IgD-negative memory B cell (primary cell): ENCODE measurements around the gene FBXO46. TPM values are rescaled to one million over a fixed set of nuclear protein-coding genes. Genes with fewer than 3 reads are reported as not detected.
"Not testable (repeated sequence)": the region's sequence is repeated elsewhere in the genome, so short reads cannot be mapped to it uniquely, and the experiment has no call there.

ENCODE experiments used
- H3K27ac Mint-ChIP-seq, 3 donors: one replicate each; pipeline ENCODE4 v1.8.0; 2020 to 2022; ENCODE audit warnings: mild to moderate bottlenecking in 3 of 3, mixed read lengths in 3 of 3, moderate library complexity in 1 of 3
- H3K27me3 Mint-ChIP-seq: one replicate; pipeline ENCODE4 v1.8.0; 2021; ENCODE audit warnings: mixed read lengths
- H3K36me3 Mint-ChIP-seq: one replicate; pipeline ENCODE4 v1.8.0; 2020; ENCODE audit warnings: mild to moderate bottlenecking, mixed read lengths
- H3K4me1 Mint-ChIP-seq, 3 donors: one replicate each; pipeline ENCODE4 v1.8.0; 2020 to 2022; ENCODE audit warnings: mixed read lengths in 3 of 3, mild to moderate bottlenecking in 1 of 3
- H3K4me3 Mint-ChIP-seq, 4 donors: one replicate each; pipeline ENCODE4 v1.8.0; 2020 to 2022; ENCODE audit warnings: mild to moderate bottlenecking in 4 of 4, mixed read lengths in 4 of 4, moderate library complexity in 3 of 4
- H3K9me3 Mint-ChIP-seq, 3 donors: one replicate each; pipeline ENCODE4 v1.8.0; 2020 to 2021; ENCODE audit warnings: mixed read lengths in 3 of 3, mild to moderate bottlenecking in 1 of 3
- polyA plus RNA-seq: library from polyadenylated mRNA; unstranded; fragments of 300-500 nt; fragmentation: Illumina TruSeq; gene quantifications from one replicate; pipeline ENCODE4 v1.2.3, GENCODE V29; 2021

The FBXO46 gene
- polyA plus RNA-seq, 1 donor from 2014 or later = 23.7 TPM

DNA sequence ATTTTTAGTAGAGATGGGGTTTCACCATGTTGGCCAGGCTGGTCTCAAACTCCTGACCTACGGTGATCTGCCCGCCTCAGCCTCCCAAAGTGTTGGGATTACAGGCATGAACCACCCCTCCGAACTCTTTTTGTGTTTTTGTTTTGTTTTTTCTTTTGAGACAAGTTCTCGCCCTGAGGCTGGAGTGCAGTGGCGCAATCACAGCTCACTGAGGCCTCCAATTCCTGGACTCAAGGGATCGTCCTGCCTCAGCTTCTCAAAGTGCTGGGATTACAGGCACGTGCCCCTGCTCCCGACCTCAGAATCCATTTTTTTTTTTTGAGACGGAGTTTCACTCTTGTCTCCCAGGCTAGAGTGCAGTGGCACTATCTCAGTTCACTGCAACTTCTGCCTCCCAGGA is 27.0 kb upstream of the FBXO46 start:
- no peak overlapping the region for H3K27ac Mint-ChIP-seq
- H3K9me3 Mint-ChIP-seq = no peaks in the 10 kb centered on the region
- no peak overlapping the region for H3K4me3 Mint-ChIP-seq
- peaks cover 6% of the 10 kb centered on the region for H3K27me3 Mint-ChIP-seq
- H3K36me3 Mint-ChIP-seq = peaks cover 1% of the 10 kb centered on the region
- H3K4me1 Mint-ChIP-seq = no peaks in the 10 kb centered on the region

DNA sequence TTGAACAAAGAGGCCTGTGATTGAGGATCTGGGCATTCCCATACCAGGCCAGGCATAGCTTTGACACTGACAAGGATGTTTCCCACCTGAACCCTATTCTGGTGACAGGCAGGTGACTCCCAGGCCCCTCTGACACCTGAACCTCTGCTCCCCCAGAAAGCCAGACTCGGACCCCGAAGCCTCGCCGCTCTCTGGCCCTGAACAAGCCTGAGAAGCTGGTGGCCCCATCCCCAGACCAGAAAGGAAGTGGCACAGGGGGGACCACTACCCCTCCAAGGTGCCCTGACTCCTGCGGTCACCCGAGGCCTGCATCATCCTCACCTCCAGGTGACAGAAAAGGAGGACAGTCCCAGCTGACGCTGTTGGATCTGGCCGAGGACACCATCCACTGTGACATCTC is 23.6 kb upstream of the FBXO46 start:
- Mint-ChIP-seq H3K4me1 (no peaks in the 10 kb centered on the region), H3K27me3 (no peaks in the 10 kb centered on the region), H3K9me3 (no peaks in the 10 kb centered on the region), H3K36me3 (peaks cover 1% of the 10 kb centered on the region), H3K4me3 (no peak overlapping the region), H3K27ac (no peak overlapping the region)

DNA sequence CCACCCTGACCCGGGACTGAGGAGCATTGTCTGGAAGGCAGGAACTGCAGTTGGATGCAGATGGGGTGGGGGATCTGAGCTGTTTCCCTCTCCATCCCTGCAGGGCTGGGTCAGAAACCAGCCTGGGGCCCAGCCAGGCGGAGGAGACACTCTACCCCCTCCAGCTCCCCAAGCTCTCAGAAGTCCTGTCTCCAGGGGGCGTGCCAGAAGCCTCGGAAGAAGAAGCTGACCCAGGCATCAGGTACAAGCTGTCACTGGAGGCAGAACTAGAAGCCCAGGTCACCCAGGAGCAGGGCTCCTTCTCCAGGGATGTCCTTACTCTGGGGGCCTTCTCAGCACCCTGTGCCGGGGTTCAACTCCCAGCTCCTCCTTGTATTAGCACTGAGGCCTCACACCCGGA is 22.9 kb upstream of the FBXO46 start:
- Mint-ChIP-seq H3K9me3 (no peaks in the 10 kb centered on the region), H3K27ac (no peak overlapping the region), H3K27me3 (peaks cover 2% of the 10 kb centered on the region), H3K36me3 (peaks cover 1% of the 10 kb centered on the region), H3K4me3 (no peak overlapping the region), H3K4me1 (no peaks in the 10 kb centered on the region)

DNA sequence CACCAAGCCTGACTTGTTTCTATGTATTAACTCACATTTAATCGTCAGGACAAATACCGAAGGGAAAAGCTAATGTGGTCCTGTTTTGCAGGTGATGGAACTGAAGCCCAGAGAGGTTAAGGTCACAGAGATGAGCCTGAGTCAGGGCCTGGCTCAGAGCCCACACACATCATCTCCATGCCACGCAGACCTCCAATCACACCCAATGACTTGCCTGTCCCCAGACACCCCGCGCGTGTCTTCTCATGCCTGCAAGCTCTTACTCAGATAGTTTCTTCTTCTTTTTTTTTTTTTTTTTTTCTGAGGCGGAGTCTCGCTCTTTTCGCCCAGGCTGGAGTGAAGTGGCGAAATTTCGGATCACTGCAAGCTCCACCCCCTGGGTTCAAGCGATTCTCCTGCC is 21.9 kb upstream of the FBXO46 start:
- peaks cover 1% of the 10 kb centered on the region for H3K36me3 Mint-ChIP-seq
- H3K4me3 Mint-ChIP-seq = no peak overlapping the region
- peaks cover 2% of the 10 kb centered on the region for H3K27me3 Mint-ChIP-seq
- no peaks in the 10 kb centered on the region for H3K4me1 Mint-ChIP-seq
- no peak overlapping the region for H3K27ac Mint-ChIP-seq
- no peaks in the 10 kb centered on the region for H3K9me3 Mint-ChIP-seq

DNA sequence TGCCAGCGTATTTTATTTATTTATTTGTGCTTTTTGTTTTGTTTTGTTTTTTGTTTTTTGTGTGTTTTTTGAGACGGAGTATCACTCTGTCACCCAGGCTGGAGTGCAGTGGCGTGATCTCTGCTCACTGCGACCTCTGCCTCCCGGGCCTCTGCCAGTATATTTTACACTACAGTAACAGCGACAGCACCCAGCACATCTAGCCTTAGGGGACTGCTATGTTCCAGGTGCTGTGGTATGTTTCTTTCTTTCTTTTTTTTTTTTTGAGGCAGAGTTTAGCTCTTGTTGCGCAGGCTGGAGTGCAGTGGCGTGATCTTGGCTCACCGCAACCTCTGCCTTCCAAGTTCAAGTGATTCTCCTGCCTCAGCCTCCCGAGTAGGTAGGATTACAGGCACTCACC is 20.8 kb upstream of the FBXO46 start:
- H3K27ac Mint-ChIP-seq, H3K27me3 Mint-ChIP-seq, H3K9me3 Mint-ChIP-seq, H3K4me3 Mint-ChIP-seq, H3K36me3 Mint-ChIP-seq, H3K4me1 Mint-ChIP-seq: not testable (repeated sequence)

DNA sequence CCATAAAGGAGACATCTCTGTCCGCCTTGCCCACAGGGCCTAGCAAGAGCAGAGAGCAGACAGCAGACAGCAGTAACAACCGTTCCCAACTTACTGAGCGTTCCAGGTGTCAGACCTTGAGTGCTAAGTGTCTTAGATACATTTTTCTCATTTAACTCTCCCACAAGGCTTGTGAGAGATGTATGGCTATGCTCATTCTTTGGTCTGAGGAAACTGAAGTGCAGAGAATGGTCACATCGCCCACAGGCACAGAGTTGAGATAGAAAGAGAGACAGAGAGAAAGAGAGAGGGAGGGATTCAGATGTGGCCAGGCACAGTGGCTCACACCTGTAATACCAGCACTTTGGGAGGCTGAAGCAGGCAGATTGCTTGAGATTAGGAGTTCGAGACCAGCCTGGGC is 16.8 kb upstream of the FBXO46 start:
- no peak overlapping the region for H3K27ac Mint-ChIP-seq
- H3K4me1 Mint-ChIP-seq = peaks cover 0 to 2% (median 0%) of the 10 kb centered on the region in 3 donors
- peaks cover 11% of the 10 kb centered on the region for H3K27me3 Mint-ChIP-seq
- no peaks in the 10 kb centered on the region for H3K9me3 Mint-ChIP-seq
- H3K4me3 Mint-ChIP-seq = peak overlapping the region in 1 of 4 donors; percentile 75
- peaks cover 1% of the 10 kb centered on the region for H3K36me3 Mint-ChIP-seq

DNA sequence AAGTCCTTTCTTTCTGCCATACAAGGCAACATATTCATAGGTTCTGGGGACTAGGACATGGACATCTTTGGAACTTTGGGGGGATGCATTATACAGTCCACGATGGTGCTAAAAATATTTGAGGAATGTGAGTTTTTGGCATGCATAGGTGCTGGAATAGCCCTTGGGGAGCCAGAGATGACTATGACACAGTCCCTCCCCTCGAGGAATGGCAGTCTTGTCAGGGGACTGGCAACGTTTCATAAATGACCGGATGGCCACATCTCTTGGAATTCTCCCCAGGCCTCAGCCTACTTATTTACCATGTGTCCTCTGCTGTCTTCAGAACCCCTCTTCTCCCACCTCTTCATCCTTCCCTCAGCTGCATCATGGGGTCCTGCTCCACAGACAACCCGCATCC is 16.2 kb upstream of the FBXO46 start:
- Mint-ChIP-seq H3K27me3 (peaks cover 11% of the 10 kb centered on the region), H3K27ac (no peak overlapping the region), H3K4me3 (no peak overlapping the region), H3K4me1 (peaks cover 0 to 2% (median 0%) of the 10 kb centered on the region in 3 donors), H3K9me3 (no peaks in the 10 kb centered on the region), H3K36me3 (peaks cover 1% of the 10 kb centered on the region)

DNA sequence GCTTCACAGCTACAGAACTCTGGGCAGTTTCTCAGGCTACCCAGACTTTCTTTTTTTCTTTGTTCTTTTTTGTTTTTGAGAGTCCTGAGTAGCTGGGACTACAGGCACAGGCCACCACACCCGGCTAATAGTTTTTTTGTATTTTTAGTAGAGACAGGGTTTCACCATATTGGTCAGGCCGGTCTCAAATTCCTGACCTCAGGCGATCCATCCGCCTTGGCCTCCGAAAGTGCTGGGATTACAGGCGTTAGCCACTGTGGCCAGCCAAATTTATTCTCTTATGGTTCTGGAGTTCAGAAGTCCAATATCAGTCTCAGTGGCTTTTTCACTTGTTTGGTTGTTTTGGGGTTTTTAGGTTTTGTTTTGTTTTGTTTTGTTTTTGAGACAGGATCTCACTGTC is 14.9 kb upstream of the FBXO46 start:
- peaks cover 11% of the 10 kb centered on the region for H3K27me3 Mint-ChIP-seq
- H3K36me3 Mint-ChIP-seq = peaks cover 1% of the 10 kb centered on the region
- H3K27ac Mint-ChIP-seq = no peak overlapping the region
- H3K4me3 Mint-ChIP-seq = no peak overlapping the region
- H3K4me1 Mint-ChIP-seq = peaks cover 0 to 2% (median 0%) of the 10 kb centered on the region in 3 donors
- H3K9me3 Mint-ChIP-seq = no peaks in the 10 kb centered on the region

DNA sequence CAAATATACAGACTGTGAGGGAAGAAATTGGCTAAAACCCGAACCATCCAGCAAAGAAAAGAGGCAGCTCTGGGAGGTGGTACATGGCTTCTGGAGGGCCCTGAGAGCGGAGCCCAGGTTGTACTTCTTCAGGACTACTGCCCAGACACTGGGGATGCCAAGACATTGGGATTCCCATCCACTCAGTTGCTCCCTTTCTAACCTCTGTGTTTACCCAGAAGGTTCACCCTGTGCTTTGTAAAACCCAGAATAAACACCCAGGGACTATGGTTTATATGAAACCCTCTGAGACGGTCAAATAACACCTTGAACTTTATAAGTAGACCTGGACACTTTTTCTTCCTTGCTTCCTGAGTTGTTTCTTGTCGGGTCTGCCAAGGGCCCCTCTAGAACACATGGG is 12.3 kb upstream of the FBXO46 start:
- H3K4me3 Mint-ChIP-seq = no peak overlapping the region
- peaks cover 0 to 2% (median 0%) of the 10 kb centered on the region in 3 donors for H3K4me1 Mint-ChIP-seq
- peaks cover 1% of the 10 kb centered on the region for H3K36me3 Mint-ChIP-seq
- no peaks in the 10 kb centered on the region for H3K9me3 Mint-ChIP-seq
- H3K27ac Mint-ChIP-seq = no peak overlapping the region
- peaks cover 11% of the 10 kb centered on the region for H3K27me3 Mint-ChIP-seq

DNA sequence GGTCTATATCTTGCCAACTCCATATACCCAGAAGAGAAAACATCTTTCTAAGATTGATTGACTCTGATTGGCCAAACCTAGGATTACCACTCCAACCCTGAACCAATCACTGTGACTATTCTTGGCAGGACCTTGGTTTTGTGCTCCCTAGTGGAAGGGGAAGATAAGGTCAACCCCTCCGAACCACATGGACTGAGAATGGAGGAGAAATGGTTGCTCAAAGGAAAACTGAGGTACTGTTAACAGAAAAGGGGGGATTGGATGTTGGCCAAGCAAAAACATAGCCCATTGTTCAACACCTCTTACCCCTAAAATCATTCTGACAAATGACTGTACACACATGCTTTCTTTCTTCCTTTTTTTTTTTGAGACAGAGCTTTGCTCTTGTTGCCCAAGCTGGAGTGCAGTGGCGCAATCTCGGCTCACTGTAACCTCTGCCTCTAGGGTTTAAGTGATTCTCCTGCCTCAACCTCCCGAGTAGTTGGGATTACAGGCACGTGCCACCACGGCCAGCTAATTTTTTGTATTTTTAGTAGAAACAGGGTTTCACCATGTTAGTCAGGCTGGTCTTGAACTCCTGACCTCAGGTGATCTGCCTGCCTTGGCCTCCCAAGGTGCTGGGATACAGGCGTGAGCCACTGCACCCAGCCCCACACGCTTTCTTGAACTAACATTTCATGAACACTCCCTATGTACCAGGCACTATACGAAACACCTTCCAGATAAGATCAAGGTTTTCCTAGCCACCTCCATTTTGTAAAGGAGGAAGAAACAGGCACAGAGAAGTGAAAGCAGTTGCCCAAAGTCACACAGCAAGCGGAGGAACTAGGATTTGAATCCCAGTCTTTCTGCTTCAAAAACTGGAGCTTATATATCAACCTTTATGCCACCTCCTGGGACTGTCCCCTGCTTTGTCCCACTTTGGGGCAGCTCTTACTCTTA is 9.1 kb upstream of the FBXO46 start:
- Mint-ChIP-seq H3K4me1 (peaks cover 0 to 1% (median 0%) of the 10 kb centered on the region in 3 donors), H3K36me3 (peaks cover under 1% of the 10 kb centered on the region), H3K4me3 (no peak overlapping the region), H3K9me3 (no peaks in the 10 kb centered on the region), H3K27ac (peak overlapping the region in 1 of 3 donors; percentile 80), H3K27me3 (peaks cover 1% of the 10 kb centered on the region)

DNA sequence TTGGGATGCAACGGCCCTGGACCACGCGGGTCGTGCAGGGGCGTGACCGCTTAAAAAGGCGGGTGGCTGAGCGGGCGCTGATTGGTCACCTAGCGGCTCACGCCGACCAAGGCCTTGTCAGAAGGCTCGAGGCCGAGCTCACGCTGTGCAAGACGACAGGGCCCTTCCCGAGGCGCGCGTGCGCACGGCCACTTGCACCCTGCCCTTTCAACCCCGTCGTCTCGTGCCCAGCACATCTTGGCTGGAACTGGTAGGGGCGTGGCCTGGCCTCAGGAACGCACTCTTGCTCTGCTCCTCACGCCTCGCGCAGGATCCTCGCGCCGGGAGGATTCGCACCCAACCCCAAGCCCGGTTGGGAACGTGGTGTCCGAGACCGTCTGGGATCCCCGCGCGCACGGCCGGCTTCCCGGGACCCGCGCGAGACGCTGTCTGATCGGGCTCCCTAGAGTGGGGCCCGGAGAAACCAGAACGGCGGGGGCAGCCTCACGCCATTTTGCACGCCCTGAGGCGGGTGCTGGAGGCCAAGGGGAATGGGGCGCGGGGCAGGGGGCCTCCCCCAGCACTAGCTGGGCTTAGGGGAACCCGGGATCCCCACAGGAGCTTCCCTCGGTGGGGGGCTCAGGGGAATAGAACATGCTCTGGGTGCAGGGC is 2.6 kb upstream of the FBXO46 start, which contains the start of gene MEIOSIN:
Gene MEIOSIN (plus strand): TSS at position 280 of the 651 bp plus-strand sequence. CDS start 1,938 bp downstream, outside the sequence.
- no peaks in the 10 kb centered on the region for H3K9me3 Mint-ChIP-seq
- peaks cover 3% of the 10 kb centered on the region for H3K36me3 Mint-ChIP-seq
- H3K4me1 Mint-ChIP-seq = peaks cover 13 to 15% (median 15%) of the 10 kb centered on the region in 3 donors
- peak within 1 kb of the TSS in 1 of 4 donors; percentile 74 for H3K4me3 Mint-ChIP-seq
- peak within 1 kb of the TSS in 1 of 3 donors; percentile 32 for H3K27ac Mint-ChIP-seq
- H3K27me3 Mint-ChIP-seq = no peaks in the 10 kb centered on the region

DNA sequence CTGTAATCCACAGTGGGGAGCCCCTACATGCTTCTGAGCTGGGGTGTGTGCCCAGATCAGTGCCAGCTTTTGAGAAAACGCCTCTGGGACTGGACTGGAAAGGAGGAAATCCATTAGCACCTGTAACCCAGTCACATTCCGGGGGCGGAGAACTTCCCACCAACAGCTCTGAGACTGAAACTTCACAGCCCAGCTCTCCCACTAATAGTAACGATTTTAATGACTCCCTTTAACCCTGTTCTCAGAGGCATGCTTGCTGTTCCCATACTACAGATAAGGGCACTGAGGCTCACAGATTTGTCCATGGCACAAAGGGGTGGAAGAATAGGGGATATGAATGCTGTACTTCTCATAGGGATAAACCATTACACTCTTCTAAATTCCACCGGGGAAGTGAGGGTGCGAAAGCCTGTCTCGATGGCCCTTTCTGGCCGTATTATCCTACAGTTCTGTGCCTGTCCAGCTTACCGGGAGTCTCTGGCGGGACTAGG is 851 bp downstream of the FBXO46 start:
- peaks cover 15 to 28% (median 22%) of the 10 kb centered on the region in 3 donors for H3K4me1 Mint-ChIP-seq
- H3K4me3 Mint-ChIP-seq = peak overlapping the region; percentile 84 to 98 (median 94)

DNA sequence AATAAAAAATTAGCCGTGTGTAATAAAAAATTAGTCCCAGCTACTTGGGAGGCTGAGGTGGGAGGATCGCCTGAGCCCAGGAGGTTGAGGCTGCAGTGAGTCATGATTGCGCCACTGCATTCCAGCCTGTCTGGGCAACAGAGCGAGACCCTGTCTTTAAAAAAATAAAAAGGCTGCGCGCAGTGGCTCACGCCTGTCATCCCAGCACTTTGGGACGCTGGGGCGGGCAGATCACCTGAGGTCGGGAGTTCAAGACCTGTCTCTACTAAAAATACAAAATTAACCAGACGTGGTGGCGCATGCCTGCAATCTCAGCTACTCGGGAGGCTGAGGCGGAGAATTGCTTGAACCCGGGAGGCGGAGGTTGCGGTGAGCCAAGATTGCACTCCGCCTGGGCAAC is 2.0 kb downstream of the FBXO46 start:
- not testable (repeated sequence) for H3K36me3 Mint-ChIP-seq
- Mint-ChIP-seq H3K4me1 (peaks cover 21 to 32% (median 24%) of the 10 kb centered on the region in 3 donors), H3K4me3 (peak overlapping the region in 3 of 4 donors; percentile 16 to 84 (median 28))

More for the DNA sequence above, 851 bp downstream of the FBXO46 start:
- Mint-ChIP-seq H3K27ac (peak overlapping the region; percentile 31 to 97 (median 46)), H3K36me3 (peaks cover 3% of the 10 kb centered on the region), H3K27me3 (no peaks in the 10 kb centered on the region), H3K9me3 (no peaks in the 10 kb centered on the region)

DNA sequence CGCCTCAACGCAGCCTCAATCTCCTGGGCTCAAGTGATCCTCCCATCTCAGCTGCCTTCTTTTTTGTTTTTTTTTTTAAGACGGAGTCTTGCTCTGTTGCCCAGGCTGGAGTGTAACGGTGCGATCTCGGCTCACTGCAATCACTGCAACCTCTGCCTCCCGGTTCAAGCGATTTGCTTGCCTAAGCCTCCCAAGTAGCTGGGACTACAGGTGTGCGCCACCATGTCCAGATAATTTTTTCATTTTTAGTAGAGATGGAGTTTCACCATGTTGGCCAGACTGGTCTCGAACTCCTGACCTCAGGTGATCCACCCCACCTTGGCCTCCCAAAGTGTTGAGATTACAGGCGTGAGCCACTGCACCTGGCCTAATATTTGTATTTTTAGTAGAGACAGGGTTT is 10.6 kb downstream of the FBXO46 start:
- Mint-ChIP-seq H3K4me1 (peaks cover 24 to 35% (median 32%) of the 10 kb centered on the region in 3 donors), H3K36me3 (peaks cover 12% of the 10 kb centered on the region), H3K27ac (peak overlapping the region in 1 of 3 donors; percentile 71)
- H3K27me3 Mint-ChIP-seq, H3K9me3 Mint-ChIP-seq, H3K4me3 Mint-ChIP-seq: not testable (repeated sequence)

More for the DNA sequence above, 2.0 kb downstream of the FBXO46 start:
- H3K27me3 Mint-ChIP-seq, H3K9me3 Mint-ChIP-seq: not testable (repeated sequence)
- peak overlapping the region in 1 of 3 donors; percentile 31 for H3K27ac Mint-ChIP-seq

DNA sequence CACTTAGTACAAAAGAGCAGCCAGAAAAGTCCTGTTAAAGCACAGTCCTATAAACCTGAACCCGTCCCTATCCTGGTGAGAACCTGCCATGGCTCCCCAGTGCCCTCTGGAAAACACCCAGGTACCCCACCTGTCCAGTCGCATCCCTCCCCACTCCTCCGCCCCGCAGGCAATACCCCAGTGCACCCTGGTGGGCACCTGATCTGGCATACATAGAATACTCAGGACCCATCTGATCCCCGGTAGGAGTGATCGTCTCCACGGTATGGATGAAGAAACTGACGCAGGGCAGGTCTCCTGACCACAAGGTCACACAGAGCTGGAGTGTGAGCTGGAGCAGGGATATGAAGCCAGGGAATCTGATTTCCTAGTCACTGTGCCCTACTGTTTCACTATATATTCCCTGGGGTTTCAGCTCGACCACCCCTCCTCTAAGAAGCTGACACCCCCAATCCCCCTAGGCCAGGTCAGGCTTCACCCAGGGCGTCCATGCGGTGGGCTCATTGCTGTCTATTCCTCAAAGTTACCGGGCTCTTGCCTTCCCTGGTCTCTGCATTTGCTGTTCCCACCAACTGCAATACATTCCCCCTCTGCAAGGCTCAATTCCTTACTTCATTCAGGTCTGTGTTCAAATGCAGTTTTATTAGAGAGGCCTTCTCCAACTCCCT is 12.6 kb downstream of the FBXO46 start:
- Mint-ChIP-seq H3K9me3 (peaks cover 0 to 3% (median 0%) of the 10 kb centered on the region in 3 donors), H3K4me1 (peaks cover 21 to 37% (median 28%) of the 10 kb centered on the region in 3 donors), H3K27ac (peak overlapping the region; percentile 84 to 98 (median 97)), H3K4me3 (peak overlapping the region; percentile 78 to 96 (median 92)), H3K36me3 (peaks cover 11% of the 10 kb centered on the region), H3K27me3 (no peaks in the 10 kb centered on the region)
